Measurements from ENCODE around the gene NFXL1.

DNA sequence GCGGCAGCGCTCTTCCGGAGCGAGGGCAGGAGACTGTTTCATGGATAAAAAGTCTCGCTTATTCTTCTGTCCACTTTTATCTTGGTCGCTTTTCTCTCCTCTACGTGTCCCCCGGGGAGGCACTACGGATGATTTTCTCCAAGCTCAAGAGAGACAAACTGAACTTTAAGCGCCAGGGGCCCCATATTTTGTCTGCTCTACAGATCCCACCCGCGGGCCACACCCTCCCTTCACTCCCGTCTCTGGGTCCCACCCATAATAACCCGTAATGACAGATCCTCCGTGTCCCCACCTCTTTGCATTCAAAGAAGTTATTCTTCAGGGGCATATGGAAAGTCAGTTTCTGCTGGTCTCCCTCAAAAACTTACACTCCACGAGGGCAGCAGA lies 76.5 kb downstream of the NFXL1 start, which contains the start of gene CORIN:
- TF ChIP-seq, protein P1, sequence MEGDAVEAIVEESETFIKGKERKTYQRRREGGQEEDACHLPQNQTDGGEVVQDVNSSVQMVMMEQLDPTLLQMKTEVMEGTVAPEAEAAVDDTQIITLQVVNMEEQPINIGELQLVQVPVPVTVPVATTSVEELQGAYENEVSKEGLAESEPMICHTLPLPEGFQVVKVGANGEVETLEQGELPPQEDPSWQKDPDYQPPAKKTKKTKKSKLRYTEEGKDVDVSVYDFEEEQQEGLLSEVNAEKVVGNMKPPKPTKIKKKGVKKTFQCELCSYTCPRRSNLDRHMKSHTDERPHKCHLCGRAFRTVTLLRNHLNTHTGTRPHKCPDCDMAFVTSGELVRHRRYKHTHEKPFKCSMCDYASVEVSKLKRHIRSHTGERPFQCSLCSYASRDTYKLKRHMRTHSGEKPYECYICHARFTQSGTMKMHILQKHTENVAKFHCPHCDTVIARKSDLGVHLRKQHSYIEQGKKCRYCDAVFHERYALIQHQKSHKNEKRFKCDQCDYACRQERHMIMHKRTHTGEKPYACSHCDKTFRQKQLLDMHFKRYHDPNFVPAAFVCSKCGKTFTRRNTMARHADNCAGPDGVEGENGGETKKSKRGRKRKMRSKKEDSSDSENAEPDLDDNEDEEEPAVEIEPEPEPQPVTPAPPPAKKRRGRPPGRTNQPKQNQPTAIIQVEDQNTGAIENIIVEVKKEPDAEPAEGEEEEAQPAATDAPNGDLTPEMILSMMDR (IDR thresholded peaks at IDR 0.05; ENCODE audit: low read depth, low read length, poor library complexity, severe bottlenecking): no peak
- TF ChIP-seq EZH2phosphoT487 (IDR thresholded peaks at IDR 0.05; ENCODE audit: borderline replicate concordance, low read length): no peak

All from DOHH2 (cell line).